Endometrium (tissue), 2 donors: ENCODE measurements around the gene LRRC36.

Experiments
- FAIRE-seq: peaks from 2 replicates; lab custom pipeline; 2012; peaks lifted over from hg19 to GRCh38; lab: Jason Lieb, UNC
- donor health status: control.
- donor health status: control.

LRRC36 gene

GRCh38 chr16:67326472-67327309 is at the start of gene LRRC36, which contains the start of gene KCTD19:
TSS of gene LRRC36 (plus strand) at chr16:67326815. CDS start at chr16:67326863, 48 bp downstream.
TSS of gene KCTD19 (minus strand) at chr16:67326741. CDS start at chr16:67326707, 34 bp downstream.
- FAIRE-seq, result no peak

- no peak for FAIRE-seq
Observed at GRCh38 chr16:67277294-67277998, 49.2 kb upstream of the LRRC36 start.

GRCh38 chr16:67277999-67278772 is 48.4 kb upstream of the LRRC36 start:
- no peak for FAIRE-seq

DNA sequence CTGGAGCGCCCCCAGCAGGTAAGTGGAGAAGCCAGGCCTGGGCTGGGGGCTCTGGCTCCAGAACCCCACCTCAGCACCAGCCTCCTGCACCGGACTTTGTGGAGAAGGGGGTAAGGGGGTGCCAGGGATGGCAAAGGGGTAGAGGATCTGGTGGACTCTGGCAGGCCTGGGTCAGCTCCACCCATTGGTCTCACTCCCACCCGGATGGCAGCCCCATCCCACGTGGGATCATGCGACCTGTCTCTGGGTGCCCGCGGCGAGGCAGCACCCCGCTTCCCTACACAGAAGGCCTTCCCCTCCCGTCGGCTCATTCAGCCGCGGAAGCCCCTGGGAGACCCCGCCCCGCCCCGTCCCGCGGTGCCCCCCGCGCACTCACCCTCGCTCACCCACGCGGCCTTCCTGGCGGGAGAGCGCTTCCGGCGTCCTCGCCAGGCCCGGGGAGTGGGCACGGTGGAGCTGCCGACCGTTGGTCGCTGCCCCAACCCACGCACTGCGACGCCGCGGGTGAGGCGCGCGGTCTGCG is 47.8 kb upstream of the LRRC36 start:
- no peak for FAIRE-seq

DNA sequence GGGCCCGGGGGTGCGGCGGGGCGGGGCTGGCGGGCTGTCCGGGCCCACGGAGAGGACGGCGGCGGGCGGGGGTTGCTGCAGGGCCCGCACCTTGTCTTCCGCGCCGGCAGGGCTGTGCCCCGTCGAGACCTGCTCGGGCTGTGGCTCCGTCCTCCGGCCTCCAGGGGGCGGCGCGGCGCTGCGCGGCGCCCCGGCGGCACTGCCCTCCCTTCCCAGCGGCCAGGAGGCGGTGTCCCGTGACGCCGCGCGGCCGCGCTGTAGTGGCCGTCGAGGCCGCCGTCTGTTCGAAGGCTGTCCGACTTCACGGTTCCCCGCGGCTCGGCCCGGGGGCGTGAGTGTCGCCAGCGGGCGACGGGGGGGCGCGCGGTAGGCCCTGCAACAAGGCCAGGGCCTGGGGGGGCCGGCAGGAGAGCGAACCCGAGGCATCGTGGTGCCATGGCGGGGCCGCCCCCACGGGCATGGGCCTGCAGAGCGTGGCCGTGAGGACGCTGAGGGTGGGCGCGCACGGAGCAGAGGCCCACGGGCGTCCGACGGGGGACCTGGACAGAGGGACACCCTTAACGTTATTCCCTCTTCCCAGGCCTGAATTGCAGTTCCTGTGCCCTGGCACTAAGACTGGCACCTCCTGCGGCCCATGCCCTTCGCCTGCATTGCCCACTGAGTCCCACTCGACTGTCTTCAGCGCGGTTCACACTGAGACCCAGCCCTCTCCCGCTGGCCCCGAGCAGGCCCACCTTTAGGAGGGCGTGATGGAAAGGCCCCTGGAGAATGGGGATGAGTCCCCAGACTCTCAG is 47.1 kb upstream of the LRRC36 start, which contains the start of gene PLEKHG4:
TSS of gene PLEKHG4 (plus strand) at position 237 of the 794 bp plus-strand sequence. CDS start at position 750, 513 bp downstream.
- no peak for FAIRE-seq

DNA sequence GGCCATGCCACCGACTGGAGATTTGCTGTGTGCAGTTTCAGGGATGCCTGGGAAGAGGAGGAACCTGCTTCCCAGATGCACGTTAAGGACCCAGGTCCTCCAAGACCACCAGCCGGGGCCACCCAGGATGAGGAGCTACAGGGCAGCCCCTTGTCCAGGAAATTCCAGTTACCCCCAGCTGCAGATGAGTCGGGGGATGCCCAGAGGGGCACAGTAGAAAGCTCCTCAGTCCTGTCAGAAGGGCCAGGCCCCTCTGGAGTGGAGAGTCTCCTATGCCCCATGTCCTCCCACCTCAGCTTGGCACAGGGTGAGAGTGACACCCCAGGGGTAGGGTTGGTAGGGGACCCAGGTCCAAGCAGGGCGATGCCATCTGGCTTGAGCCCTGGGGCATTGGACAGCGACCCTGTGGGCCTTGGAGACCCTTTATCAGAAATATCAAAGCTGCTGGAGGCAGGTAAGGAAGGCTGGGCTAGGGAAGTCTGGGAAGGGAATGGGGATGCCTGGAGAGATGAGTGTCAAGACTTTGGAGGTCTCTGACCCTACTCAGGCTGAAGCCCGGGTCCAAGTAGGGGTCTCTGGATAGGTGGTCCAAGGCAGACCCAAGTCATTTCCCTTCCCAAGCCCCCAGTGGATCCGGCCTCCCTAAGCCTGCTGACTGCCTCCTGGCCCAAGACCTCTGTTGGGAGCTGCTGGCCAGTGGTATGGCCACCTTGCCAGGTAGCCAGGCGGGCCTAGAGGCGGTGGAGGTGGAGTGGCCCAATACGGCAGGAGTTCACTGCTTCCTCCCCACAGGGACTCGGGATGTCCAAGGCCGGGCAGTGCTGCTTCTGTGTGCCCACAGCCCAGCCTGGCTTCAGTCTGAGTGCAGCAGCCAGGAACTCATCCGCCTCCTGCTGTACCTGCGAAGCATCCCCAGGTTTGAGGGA is 46.3 kb upstream of the LRRC36 start:
- FAIRE-seq, result no peak

DNA sequence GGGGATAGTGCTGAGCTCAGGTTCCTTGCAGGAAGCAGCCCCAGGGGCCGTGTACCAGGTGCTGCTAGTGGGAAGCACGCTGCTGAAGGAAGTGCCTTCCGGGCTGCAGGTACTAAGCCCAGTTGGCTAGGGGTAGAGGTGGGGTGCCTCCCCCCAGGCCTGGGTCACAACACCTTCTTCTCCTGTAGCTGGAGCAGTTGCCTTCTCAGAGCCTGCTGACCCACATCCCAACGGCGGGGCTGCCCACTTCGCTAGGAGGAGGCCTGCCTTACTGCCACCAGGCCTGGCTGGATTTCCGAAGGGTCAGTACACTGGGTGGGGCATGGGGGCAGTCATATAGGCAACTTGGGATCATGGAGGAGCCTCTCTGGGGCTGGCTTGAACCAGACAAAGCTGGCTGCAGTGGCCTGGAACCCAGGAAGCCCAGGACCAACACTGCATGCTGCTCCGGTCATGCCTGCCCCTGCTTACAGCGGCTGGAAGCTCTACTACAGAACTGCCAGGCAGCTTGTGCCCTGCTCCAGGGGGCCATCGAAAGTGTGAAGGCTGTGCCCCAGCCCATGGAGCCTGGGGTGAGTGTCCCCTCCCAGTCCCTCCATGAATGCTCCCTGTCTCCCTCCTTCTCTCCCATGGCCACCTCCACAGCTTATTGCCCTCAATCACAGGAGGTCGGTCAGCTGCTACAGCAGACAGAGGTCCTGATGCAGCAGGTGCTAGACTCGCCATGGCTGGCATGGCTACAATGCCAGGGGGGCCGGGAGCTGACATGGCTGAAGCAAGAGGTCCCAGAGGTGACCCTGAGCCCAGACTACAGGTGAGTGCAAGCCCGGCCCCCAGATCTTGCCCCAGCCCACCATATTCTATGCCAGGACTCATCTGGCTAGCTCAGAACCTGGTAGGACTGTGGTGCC is 44.8 kb upstream of the LRRC36 start:
- FAIRE-seq, result no peak

DNA sequence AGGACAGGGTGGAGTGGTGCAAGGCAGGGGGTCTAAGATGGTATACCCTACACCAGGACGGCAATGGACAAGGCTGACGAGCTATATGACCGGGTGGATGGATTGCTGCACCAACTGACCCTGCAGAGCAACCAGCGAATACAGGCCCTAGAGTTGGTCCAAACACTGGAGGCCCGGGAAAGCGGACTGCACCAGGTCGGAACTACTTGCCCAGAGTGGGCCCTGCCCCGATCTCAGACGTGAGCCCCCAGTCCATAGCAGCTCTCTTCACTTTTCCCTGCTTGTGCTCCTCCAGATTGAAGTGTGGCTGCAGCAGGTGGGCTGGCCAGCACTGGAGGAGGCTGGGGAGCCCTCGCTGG is 44.2 kb upstream of the LRRC36 start:
- no peak for FAIRE-seq

- FAIRE-seq, result no peak
Observed at GRCh38 chr16:67283039-67283825, 43.4 kb upstream of the LRRC36 start.

- FAIRE-seq, result no peak
Observed at GRCh38 chr16:67283826-67284555, 42.6 kb upstream of the LRRC36 start.

DNA sequence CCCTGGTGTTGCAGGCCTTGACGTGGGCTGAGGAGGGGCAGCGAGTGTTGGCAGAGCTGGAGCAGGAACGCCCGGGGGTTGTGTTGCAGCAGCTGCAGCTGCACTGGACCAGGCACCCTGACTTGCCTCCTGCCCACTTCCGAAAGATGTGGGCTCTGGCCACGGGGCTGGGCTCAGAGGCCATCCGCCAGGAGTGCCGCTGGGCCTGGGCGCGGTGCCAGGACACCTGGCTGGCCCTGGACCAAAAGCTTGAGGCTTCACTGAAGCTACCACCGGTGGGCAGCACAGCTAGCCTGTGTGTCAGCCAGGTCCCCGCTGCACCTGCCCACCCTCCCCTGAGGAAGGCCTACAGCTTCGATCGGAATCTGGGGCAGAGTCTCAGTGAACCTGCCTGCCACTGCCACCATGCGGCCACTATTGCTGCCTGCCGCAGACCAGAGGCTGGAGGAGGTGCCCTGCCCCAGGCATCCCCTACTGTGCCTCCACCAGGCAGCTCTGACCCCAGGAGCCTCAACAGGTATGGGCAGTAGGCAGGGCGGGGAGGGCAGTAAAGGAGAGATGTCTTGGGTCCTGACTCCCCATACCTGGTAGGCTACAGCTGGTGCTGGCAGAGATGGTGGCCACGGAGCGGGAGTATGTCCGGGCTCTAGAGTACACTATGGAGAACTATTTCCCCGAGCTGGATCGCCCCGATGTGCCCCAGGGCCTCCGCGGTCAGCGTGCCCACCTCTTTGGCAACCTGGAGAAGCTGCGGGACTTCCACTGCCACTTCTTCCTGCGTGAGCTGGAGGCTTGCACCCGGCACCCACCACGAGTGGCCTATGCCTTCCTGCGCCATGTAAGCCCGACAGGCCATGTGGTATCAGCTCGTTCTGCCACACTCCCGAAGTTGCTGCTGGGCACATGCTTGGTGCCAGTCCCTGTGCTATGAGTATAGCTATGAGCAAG is 41.6 kb upstream of the LRRC36 start:
- FAIRE-seq, result no peak

- no peak for FAIRE-seq
Observed at GRCh38 chr16:67286441-67287235, 40.0 kb upstream of the LRRC36 start.

DNA sequence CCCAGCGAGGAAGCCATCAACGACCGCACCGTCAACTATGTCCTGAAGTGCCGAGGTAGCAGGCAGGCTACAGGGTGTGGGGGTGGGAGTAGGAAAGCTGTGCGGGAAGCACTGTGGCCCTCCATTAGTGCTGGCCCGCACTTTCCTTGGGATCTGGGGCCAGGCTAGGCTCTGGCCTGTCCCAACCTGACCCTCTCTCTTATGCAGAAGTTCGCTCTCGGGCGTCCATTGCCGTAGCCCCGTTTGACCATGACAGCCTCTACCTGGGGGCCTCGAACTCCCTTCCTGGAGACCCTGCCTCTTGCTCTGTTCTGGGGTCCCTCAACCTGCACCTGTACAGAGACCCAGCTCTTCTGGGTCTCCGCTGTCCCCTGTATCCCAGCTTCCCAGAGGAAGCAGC is 38.7 kb upstream of the LRRC36 start:
- FAIRE-seq, result no peak

DNA sequence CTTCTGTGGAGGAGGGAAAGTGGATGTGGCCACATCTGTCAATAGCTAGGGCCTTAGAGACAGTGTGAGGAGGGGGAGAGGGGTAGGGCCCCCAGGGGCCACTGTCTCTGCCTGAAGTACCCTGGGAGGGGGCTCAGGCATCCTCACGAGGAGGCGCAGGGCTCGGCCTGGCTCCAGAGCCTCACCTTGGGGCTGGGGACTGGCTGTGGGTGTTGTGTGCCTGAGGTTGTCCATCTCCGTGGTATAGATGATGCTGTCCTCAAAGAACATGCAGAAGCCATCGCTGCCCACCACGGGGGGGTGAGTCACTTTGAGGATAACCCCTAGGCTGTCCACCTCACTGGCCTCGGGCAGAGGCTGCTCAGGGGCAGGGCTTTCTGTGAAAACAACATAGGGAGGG is 35.2 kb upstream of the LRRC36 start:
- no peak for FAIRE-seq

DNA sequence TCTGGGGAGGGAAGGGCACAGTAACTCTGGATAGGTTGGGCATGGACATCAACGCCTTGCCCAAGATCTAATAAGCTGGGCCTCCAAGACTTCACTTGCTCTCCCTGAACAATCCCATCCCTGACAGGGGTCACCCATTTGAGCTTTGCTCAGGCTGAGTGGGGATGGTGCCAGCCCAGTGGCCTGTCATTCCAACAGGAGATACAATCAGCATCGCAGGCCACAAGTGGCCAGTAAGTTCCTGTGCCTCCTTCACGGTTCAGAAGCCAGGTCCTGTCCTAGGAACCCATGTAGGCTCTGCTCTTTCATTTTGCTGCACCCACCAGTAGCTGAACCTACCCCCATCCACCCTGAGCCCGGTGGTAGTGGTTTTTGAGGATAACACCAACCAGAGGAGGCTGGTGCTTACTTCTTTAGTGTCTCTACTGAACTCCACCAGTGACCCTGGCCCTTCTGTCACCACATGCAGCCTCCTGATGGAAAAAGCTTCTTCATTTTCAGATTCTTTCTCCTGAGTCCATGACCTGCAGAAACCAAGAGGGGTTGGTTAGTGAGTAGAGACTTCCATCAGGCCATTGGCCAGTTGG is 32.4 kb upstream of the LRRC36 start:
- no peak for FAIRE-seq
